RWPE2 (cell line): Measurements from ENCODE around the gene ANKRD39.

Experiments
- ATAC-seq: fragments of 200-7000 bp; cut with Tn5 transposase; 3 replicates; pipeline ENCODE4 v1.9.1; 2021; ENCODE audit warnings: low read depth
- DNase-seq: peaks from one replicate; pipeline ENCODE4 v3.0.0-alpha.2; 2020; ENCODE audit warnings: low spot score
- H3K27ac ChIP-seq: fragments of 450-650 bp; 2 replicates; pipeline ENCODE4 v1.5.1; 2017; ENCODE audit warnings: mild to moderate bottlenecking; ENCODE audit not compliant: poor library complexity, severe bottlenecking
- H3K27me3 ChIP-seq: fragments of 250-450 bp; sonication (Bioruptor Pico); 2 replicates; pipeline ENCODE4 v1.5.1; 2021; ENCODE audit warnings: mild to moderate bottlenecking, moderate library complexity; ENCODE audit not compliant: insufficient read depth, poor library complexity, severe bottlenecking
- H3K36me3 ChIP-seq: fragments of 250-450 bp; sonication (Bioruptor Pico); 2 replicates; pipeline ENCODE4 v1.5.1; 2020; ENCODE audit warnings: low read depth, mild to moderate bottlenecking, moderate library complexity
- H3K4me1 ChIP-seq: fragments of 250-450 bp; sonication (Bioruptor Pico); 2 replicates; pipeline ENCODE4 v1.5.1; 2021; ENCODE audit warnings: mild to moderate bottlenecking, moderate library complexity; ENCODE audit not compliant: insufficient read depth, poor library complexity, severe bottlenecking
- H3K4me3 ChIP-seq: fragments of 250-450 bp; sonication (Bioruptor Pico); 2 replicates; pipeline ENCODE4 v1.5.1; 2021; ENCODE audit warnings: mild to moderate bottlenecking, moderate library complexity; ENCODE audit not compliant: severe bottlenecking
- H3K9me3 ChIP-seq: fragments of 250-450 bp; sonication (Bioruptor Pico); 2 replicates; pipeline ENCODE4 v1.5.1; 2021; ENCODE audit warnings: mild to moderate bottlenecking, moderate library complexity; ENCODE audit not compliant: severe bottlenecking
- TF ChIP-seq, protein P1 (sequence below): fragments of 450-650 bp; IDR thresholded peaks from one replicate; pipeline ENCODE4 v1.5.1; 2017; ENCODE audit warnings: mild to moderate bottlenecking, moderate library complexity; ENCODE audit not compliant: poor library complexity, severe bottlenecking

Gene ANKRD39

DNA sequence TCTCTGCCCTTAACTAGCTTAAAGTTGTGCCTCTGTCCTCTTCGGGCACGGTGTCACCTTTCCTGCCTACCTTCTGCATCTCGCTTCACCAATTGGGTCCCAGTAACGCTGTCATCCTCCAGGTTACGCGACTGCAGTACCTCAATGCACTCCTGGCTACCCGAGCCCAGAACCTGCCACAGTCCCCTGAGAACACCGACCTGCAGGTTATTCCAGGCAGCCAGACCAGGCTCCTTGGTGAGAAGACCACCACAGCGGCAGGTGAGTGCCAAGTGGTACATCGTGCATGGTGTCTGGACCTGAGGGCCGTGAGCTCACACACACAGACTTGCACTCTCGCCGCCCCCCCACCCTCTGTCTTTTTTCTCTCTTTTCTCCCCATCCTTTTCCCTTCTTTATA is 28.9 kb downstream of the ANKRD39 start:
- TF ChIP-seq, protein P1, sequence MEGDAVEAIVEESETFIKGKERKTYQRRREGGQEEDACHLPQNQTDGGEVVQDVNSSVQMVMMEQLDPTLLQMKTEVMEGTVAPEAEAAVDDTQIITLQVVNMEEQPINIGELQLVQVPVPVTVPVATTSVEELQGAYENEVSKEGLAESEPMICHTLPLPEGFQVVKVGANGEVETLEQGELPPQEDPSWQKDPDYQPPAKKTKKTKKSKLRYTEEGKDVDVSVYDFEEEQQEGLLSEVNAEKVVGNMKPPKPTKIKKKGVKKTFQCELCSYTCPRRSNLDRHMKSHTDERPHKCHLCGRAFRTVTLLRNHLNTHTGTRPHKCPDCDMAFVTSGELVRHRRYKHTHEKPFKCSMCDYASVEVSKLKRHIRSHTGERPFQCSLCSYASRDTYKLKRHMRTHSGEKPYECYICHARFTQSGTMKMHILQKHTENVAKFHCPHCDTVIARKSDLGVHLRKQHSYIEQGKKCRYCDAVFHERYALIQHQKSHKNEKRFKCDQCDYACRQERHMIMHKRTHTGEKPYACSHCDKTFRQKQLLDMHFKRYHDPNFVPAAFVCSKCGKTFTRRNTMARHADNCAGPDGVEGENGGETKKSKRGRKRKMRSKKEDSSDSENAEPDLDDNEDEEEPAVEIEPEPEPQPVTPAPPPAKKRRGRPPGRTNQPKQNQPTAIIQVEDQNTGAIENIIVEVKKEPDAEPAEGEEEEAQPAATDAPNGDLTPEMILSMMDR: no peak
- no peaks in the 10 kb centered on the region for H3K9me3 ChIP-seq

DNA sequence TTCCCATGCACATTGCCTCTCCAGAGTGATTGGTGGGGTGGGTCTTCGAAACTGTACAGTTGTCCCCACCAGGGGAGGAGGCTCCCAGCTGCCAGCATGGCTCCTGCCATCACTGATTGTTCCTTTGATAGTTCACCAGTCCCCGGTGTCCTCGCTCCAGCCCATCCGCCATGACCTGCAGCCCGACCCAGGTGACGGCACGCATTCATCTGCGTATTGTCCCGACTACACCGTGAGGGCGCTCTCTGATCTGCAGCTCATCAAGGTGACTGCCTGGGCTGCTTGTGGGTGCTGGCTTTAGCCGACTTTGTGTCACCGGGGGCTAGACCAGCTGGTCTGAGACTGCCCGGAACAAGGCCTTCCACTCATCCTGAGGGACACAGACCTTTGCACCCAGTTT is 29.4 kb downstream of the ANKRD39 start:
- H3K27me3 ChIP-seq: no peaks in the 10 kb centered on the region
- peaks cover 40% of the 10 kb centered on the region for H3K36me3 ChIP-seq
- DNase-seq (no peak), ATAC-seq (no peak)
- H3K9me3 ChIP-seq: no peaks in the 10 kb centered on the region
- no peak overlapping the region for H3K27ac ChIP-seq
- H3K4me3 ChIP-seq: no peak overlapping the region
- H3K4me1 ChIP-seq: peaks cover 13% of the 10 kb centered on the region
- TF ChIP-seq, protein P1: no peak

More for the DNA sequence above, 28.9 kb downstream of the ANKRD39 start:
- H3K4me1 ChIP-seq: peaks cover 10% of the 10 kb centered on the region
- H3K4me3 ChIP-seq: no peak overlapping the region
- H3K27ac ChIP-seq: no peak overlapping the region
- H3K36me3 ChIP-seq: peaks cover 42% of the 10 kb centered on the region
- DNase-seq (no peak), ATAC-seq (no peak)
- H3K27me3 ChIP-seq: no peaks in the 10 kb centered on the region

DNA sequence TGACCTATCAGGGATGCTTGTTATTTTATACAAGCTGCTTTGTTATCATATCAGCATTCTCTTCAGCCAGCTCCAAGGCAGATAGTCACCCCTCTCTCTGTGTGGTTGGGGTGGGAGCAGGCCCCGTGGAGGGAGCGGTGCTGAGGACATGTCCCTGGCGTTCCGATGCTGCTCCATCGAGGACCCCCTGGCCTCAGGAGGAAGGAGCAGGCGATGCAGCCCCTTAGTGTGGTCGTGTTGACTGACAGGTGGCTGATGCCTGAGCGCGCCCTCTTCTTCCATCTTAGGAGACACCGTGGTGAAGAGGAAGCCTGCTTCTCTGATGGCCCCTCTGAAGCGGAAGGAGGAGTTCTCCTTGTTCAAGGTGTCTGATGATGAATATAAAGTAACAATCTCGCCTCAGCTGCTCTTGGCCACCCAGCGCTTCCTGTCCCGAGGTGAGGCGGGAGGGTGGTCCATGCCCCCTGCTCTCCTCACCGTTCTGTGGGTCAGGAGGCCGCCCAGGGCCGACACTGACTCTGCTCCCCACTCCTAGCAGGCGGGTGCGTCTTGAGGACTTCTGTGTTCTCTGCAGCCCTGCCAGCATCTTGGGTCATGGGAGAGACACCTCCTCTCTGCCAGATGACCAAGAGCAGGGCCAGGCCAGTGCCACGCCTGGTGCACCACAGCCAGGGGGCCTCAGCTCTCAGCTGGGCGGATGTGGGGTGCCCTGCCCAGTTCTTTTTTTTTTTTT is 31.1 kb downstream of the ANKRD39 start:
- Histone ChIP-seq H3K27me3 (no peaks in the 10 kb centered on the region), H3K36me3 (peaks cover 28% of the 10 kb centered on the region), H3K4me1 (peaks cover 3% of the 10 kb centered on the region), H3K9me3 (no peaks in the 10 kb centered on the region), H3K27ac (no peak overlapping the region), H3K4me3 (no peak overlapping the region)
- ATAC-seq (no peak), DNase-seq (no peak)
- TF ChIP-seq, protein P1: no peak

DNA sequence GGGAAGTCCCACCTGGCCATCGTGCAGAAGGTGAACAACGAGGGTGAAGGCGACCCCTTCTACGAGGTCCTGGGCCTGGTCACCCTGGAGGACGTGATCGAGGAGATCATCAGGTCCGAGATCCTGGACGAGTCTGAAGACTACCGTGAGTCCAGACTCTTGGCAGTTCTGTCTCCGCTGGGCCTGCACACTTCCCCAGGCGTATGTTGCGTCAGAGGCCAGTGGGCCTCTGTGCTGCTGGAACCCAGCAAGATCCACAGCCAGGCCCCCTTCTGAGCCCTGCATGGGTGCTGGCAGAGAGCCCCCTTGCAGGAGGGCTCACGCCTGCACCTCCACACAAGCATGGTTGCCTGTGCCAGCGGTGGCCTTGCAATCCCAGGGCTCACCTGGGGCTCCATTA is 32.8 kb downstream of the ANKRD39 start:
- peaks cover 21% of the 10 kb centered on the region for H3K36me3 ChIP-seq
- H3K4me1 ChIP-seq: peaks cover 3% of the 10 kb centered on the region
- ATAC-seq (no peak), DNase-seq (no peak)
- no peak overlapping the region for H3K27ac ChIP-seq
- H3K9me3 ChIP-seq: no peaks in the 10 kb centered on the region
- H3K4me3 ChIP-seq: no peak overlapping the region
- H3K27me3 ChIP-seq: no peaks in the 10 kb centered on the region
- TF ChIP-seq, protein P1: no peak
